Muscle of back (tissue), 11 donors: ENCODE data around the gene MUC13. TPM values are rescaled to one million over a fixed set of nuclear protein-coding genes. Genes with fewer than 3 reads are reported as not detected.
A peak's percentile ranks its signal among the peaks of the same experiment; 100 is the strongest.

ENCODE experiments used
- DNase-seq, 3 donors: peaks; one replicate each; pipeline versions ENCODE4 v3.0.0 to v3.0.0-alpha.2; 2013
- polyA plus RNA-seq, 10 donors: library from polyadenylated mRNA; unstranded; fragments of 120-200 nt; gene quantifications; one replicate each; pipeline ENCODE4 v1.2.1, GENCODE V29; 2013; ENCODE audit not compliant: insufficient read length in 10 of 10

Gene MUC13
- polyA plus RNA-seq, 10 donors = 0.04 to 0.52 TPM; not detected in 8

GRCh38 chr3:124878561-124879336 lies 55.8 kb downstream of the MUC13 start:
- peak; percentile 27 to 86 (median 50) for DNase-seq

- DNase-seq = no peak
Measured at GRCh38 chr3:124877674-124878073, 56.9 kb downstream of the MUC13 start.

GRCh38 chr3:124876401-124876878 lies 58.1 kb downstream of the MUC13 start:
- DNase-seq = peak in 1 of 3 donors; percentile 30

- no peak for DNase-seq
Measured at GRCh38 chr3:124873226-124873625, 61.3 kb downstream of the MUC13 start.

- DNase-seq = no peak
Measured at GRCh38 chr3:124867511-124867910, 67.0 kb downstream of the MUC13 start.

GRCh38 chr3:124862006-124862405 lies 72.5 kb downstream of the MUC13 start:
- DNase-seq = no peak

- no peak for DNase-seq
Measured at GRCh38 chr3:124861041-124861440, 73.5 kb downstream of the MUC13 start.

- peak in 1 of 3 donors; percentile 91 for DNase-seq
Measured at GRCh38 chr3:124860599-124860998, 74.0 kb downstream of the MUC13 start.

GRCh38 chr3:124859025-124859424 lies 75.5 kb downstream of the MUC13 start:
- peak in 1 of 3 donors; percentile 59 for DNase-seq

- peak in 1 of 3 donors; percentile 59 for DNase-seq
Measured at GRCh38 chr3:124858275-124858674, 76.3 kb downstream of the MUC13 start.

GRCh38 chr3:124856677-124857076 lies 77.9 kb downstream of the MUC13 start:
- no peak for DNase-seq

Other genes with a start within 250 kb of the MUC13 start
- 10 to 100 TPM; 17.7 to 29.6 (median 19.8) TPM for gene UMPS, start 204.3 kb downstream of the MUC13 start, polyA plus RNA-seq
- 10 to 100 TPM; 14.3 to 62.0 (median 24.1) TPM for gene ITGB5, start 47.4 kb downstream of the MUC13 start, polyA plus RNA-seq
- gene HEG1, start 121.2 kb upstream of the MUC13 start, polyA plus RNA-seq = 10 to 100 TPM; 27.5 to 44.2 (median 36.0) TPM